HG02763 (cell line): Measurements from ENCODE around the gene DES.
"Not testable (repeated sequence)": the region's sequence is repeated elsewhere in the genome, so short reads cannot be mapped to it uniquely, and the experiment has no call there.

ENCODE experiments used
- ATAC-seq: cut with Tn5 transposase; IDR thresholded peaks from one replicate; pipeline ENCODE4 v1.9.1; 2021; ENCODE audit warnings: mild to moderate bottlenecking, moderate library complexity; ENCODE audit not compliant: unreplicated experiment

Gene DES

DNA sequence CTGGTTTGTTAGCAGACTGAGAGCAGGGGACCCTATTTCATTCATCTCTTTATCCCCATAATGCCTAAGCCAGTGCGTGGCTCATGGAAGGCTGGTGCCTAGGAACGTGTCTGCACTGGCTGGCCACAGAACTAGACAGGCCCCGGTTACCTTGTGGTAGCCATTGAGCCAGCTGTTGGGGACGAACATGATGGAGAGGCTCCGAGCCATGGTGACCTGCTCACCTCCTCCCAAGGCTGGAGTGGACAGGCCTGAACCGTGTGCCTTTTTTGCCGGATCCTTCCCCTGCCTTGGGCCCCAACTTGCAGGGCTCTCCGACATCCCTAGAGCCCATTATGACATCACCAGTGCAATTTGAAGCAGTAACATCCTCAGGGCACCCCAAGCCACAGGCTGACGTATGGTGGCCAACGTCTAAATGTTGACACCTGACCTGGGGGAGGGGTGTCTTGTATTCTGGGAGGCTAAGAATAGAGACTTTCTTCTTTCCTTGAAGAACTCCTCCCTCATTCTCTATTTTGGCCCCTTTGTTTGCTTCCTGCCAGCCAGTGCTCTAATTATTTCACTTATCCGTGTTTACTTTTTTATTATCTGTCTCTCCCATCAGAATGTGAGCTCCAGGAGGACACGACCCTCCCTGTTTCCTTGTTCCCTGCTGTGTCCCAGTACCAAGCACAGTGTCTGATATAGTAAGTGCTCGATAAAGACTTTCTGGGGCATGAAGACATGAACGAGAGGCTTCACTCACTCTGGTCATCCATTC lies 18.3 kb upstream of the DES start:
- no peak for ATAC-seq

DNA sequence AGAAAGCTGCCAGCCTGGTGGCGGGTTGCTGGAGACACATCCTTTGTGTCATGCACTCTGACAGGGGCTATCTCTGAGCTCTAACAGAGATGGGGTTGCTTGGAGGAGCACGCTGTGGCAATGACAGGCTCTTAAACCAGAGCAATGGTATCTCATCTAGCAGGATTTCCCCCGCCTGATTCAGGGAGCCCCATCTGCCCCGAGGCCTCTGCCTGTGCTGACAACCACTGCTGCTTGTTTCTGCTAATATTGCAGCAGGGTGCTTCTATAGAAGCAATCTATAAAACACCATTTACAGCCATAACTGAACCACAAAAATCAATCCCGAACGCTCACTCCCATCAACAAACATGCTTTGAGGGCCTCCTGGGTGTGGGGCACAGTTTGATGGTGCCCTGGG lies 17.6 kb upstream of the DES start:
- ATAC-seq: no peak

GRCh38 chr2:219401606-219402005 lies 16.6 kb upstream of the DES start:
- no peak for ATAC-seq

- ATAC-seq: no peak
Observed at GRCh38 chr2:219402665-219403515, 15.3 kb upstream of the DES start.

DNA sequence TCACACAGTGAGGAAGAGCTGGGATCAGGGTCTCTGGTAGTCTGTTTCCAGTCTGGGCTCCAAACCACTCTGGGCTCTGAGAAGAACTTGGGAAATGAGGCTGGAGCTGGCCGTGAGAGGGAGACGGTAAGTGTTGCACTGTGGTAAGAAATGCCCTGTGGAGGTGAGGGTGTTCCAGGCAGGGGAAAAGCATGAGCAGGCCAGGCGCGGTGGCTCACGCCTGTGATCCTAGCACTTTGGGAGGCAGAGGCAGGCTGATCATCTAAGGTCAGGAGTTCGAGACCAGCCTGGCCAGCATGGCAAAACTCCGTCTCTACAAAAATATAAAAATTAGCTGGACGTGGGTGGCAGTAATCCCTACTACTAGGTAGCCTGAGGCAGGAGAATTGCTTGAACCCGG lies 14.3 kb upstream of the DES start:
- no peak for ATAC-seq

DNA sequence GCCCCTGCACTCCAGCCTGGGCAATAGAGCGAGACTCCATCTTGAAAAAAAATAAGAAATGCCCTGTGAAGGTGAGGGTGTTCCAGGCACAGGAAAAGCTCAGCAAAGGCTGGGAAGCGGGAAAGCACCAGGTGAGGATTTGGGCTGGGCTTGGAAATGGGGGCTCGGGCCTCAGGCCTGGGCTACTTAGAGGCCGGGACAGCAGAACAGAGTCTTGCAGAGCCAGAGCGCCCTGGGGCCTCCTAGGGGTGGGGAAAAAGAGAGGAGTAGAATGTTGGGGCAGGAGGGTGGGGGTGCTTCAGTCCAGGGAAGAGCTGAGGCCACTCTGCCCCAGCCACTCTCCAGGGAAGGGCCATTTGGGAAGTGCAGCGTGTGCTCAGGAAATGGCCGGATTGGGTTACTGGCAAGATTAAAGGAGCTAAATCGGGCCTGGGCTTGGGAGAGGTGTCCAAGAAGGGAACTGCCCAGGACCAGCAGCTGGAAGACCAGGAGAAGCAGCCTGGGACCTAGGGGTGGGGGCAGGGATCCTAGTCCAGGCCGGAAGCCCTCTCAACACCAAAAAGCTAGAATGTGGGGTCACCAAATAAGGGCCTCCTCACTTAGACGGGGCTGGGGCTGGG lies 13.8 kb upstream of the DES start:
- ATAC-seq: no peak

DNA sequence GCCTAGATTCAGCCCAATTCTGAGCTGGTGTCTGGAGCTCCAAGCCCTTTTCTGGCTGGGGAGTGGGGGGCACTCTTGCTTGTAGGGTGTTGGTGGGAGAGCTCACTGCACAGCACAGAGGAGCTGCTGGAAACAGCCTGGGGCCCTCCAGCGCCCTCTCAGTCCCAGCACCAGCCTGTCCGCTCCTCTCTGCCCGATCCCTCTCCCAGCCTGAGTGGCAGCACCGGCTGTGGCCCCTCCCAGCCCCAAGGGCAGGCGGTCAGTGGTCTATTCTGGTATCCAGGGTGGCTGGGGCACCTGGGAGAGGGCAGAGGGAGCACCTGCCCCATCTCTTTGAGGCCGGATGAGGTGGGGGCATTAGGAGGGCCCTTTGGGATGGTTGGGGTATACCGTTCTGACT lies 13.2 kb upstream of the DES start:
- ATAC-seq: no peak

- no peak for ATAC-seq
Observed at GRCh38 chr2:219405451-219405850, 12.7 kb upstream of the DES start.

DNA sequence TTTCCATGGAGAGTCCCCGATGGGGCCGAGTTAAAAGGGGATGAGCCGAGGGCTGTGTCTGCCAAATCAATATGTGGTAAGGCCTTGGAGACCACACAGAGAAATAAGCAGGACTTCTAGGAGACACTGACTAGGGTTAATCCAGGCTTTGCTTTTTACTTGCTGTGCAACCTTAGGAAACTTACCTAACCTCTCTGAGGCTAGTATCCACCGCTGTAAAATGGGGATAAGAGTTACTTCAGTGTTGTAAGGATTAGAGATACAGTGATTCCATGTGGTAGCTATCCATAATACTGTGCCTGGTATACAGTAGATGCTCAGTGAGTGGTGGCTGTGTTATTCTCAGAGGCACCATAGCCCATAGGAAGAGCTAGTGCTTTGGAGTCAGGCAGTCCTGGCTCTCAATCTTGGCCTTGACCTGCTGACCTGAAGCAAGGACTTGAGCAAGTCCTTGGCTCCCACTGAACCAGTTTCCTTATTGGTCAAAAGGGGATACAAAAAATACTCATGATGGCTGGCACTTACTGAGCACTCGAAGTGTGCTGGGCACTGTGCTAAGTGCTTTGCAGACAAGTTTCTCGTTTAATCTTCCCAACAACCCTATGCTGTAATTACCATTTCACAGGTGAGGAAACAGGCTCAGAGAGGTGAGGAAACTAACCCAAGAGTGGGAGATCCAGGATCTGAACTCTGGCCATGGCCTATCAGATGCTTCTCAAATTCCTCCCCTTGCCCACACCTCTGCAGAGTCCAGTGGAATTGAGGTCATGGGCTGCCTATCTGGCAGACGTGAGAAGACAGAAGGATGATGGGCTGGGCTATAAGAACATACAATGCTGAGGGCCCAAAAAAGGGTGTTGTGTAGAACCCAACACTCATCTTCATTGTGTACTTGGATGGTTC lies 12.0 kb upstream of the DES start:
- ATAC-seq: no peak

- no peak for ATAC-seq
Observed at GRCh38 chr2:219406861-219407230, 11.3 kb upstream of the DES start.

DNA sequence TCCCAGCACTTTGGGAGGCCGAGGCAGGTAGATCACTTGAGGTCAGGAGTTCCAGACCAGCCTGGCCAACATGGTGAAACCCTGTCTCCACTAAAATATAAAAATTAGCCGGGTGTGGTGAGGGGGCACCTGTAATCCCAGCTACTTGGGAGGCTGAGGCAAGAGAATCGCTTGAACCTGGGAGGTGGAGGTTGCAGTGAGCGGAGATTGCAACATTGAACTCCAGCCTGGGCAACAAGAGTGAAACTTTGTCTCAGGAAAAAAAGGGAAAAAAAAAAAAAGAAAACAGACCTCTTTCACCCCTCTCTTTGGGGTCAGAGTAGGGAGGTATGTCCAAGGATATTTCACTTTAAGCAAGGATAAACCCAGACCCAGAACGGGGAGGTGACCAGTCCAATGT lies 10.8 kb upstream of the DES start:
- ATAC-seq: not testable (repeated sequence)

GRCh38 chr2:219408204-219408603 lies 10.0 kb upstream of the DES start:
- ATAC-seq: no peak

GRCh38 chr2:219408631-219409030 lies 9.5 kb upstream of the DES start:
- ATAC-seq: no peak

- ATAC-seq: no peak
Observed at GRCh38 chr2:219409619-219410018, 8.6 kb upstream of the DES start.

- ATAC-seq: no peak
Observed at GRCh38 chr2:219410390-219410789, 7.8 kb upstream of the DES start.

DNA sequence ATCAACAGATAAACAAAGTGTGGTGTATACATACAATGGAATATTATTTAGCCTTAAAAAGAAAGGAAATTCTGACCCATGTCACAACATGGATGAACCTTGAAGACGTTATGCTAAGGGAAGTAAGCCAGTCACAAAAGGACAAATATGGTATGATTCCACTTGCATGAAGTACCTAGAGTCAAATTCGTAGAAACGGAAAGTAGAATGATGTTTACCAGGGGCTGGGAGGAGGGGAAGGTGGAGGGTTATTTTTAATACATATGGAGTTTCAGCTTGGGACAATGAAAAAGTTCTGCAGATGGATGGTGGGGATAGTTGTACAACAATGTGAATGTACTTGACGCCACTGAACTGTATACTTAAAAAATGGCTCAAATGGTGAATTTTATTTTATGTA lies 3.3 kb upstream of the DES start:
- ATAC-seq: no peak

DNA sequence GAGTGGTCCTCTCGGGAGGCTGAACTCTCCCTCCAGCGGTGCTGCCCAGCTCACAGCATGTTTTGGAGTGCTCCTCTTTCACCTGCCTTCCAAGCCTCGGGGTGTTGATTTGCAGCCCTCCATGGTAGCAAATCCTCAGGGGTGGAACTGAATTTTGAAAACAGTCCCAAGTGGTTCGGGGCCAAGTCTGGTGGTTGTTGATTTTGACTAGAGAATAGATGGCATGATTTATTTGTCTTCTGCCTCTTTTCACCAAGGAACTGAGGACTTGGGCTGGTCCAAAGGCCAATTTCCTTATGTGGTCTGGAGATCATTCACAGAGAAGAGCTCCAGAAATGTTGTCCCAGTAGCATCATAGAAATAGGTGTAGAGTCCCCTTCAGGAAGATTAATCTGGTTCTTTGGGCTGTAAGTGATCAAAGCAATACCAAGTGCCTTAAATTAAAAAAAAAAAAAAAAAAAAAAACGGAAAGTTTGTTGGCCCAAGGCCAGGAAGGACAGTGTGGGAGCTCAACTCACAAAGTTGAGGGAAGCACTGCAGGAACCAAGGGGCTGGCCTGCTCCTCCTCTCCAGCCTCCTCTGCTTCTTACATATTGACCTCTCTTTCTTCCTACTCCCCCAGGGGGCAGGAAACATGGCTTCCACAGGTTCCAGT lies 2.5 kb upstream of the DES start:
- no peak for ATAC-seq

- no peak for ATAC-seq
Observed at GRCh38 chr2:219416235-219416602, 2.0 kb upstream of the DES start.

- ATAC-seq: no peak
Observed at GRCh38 chr2:219416938-219417337, 1.2 kb upstream of the DES start.

DNA sequence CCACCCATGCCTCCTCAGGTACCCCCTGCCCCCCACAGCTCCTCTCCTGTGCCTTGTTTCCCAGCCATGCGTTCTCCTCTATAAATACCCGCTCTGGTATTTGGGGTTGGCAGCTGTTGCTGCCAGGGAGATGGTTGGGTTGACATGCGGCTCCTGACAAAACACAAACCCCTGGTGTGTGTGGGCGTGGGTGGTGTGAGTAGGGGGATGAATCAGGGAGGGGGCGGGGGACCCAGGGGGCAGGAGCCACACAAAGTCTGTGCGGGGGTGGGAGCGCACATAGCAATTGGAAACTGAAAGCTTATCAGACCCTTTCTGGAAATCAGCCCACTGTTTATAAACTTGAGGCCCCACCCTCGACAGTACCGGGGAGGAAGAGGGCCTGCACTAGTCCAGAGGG lies 803 bp upstream of the DES start:
- no peak for ATAC-seq

GRCh38 chr2:219419012-219419324 lies 791 bp downstream of the DES start:
- ATAC-seq: no peak
